HEK293 (cell line): ENCODE data around the gene EPHB3.

Experiments used
- PRDM4 ChIP-seq: fragments of 450-650 bp; formaldehyde crosslinking; IDR thresholded peaks from 2 replicates; pipeline ENCODE4 v1.5.1; 2017; ENCODE audit warnings: missing biosample characterization, missing genetic modification characterization
- ZFP41 ChIP-seq: fragments of 450-650 bp; formaldehyde crosslinking; IDR thresholded peaks from 2 replicates; pipeline ENCODE4 v1.5.1; 2016; ENCODE audit warnings: missing biosample characterization, missing genetic modification characterization, borderline replicate concordance

GRCh38 chr3:184532940-184533732 is 28.4 kb upstream of the EPHB3 start:
- no peak for TF ChIP-seq ZFP41 (tag by site-specific recombination)
- no peak for TF ChIP-seq PRDM4 (tag by site-specific recombination)
